SK-N-SH treated with all-trans-retinoic acid at 6 μM for 48 hours (cell line): ENCODE measurements around the gene LRRC4B.
"Not testable (repeated sequence)": the region's sequence is repeated elsewhere in the genome, so short reads cannot be mapped to it uniquely, and the experiment has no call there.

Experiments used
- ATAC-seq: fragments of 200-7000 bp; cut with Tn5 transposase; 3 replicates; pipeline ENCODE4 v1.9.1; 2020; ENCODE audit warnings: mild to moderate bottlenecking, moderate library complexity
- BACH2 ChIP-seq: fragments of 250-450 bp; sonication (Bioruptor Pico); IDR thresholded peaks from 2 replicates; pipeline ENCODE4 v1.9.0; 2021; ENCODE audit warnings: mild to moderate bottlenecking, borderline replicate concordance
- CREB5 ChIP-seq: fragments of 250-450 bp; sonication (Bioruptor Pico); IDR thresholded peaks from 2 replicates; pipeline ENCODE4 v1.5.1; 2020; ENCODE audit warnings: low read depth, mild to moderate bottlenecking, moderate library complexity
- CSDC2 ChIP-seq: fragments of 250-450 bp; sonication (Bioruptor Pico); IDR thresholded peaks from 2 replicates; pipeline ENCODE4 v1.5.0; 2020; ENCODE audit warnings: mild to moderate bottlenecking, moderate library complexity
- CSRNP3 ChIP-seq: fragments of 250-450 bp; sonication (Bioruptor Pico); IDR thresholded peaks from 2 replicates; pipeline ENCODE4 v1.5.1; 2021; ENCODE audit warnings: mild to moderate bottlenecking, moderate library complexity
- ESRRG ChIP-seq: fragments of 250-450 bp; sonication (Bioruptor Pico); IDR thresholded peaks from 2 replicates; pipeline ENCODE4 v1.6.1; 2021; ENCODE audit warnings: mild to moderate bottlenecking
- GLIS3 ChIP-seq: fragments of 250-450 bp; sonication (Bioruptor Pico); IDR thresholded peaks from 2 replicates; pipeline ENCODE4 v1.5.0; 2020; ENCODE audit warnings: mild to moderate bottlenecking, moderate library complexity
- OSR1 ChIP-seq: fragments of 250-450 bp; sonication (Bioruptor Pico); IDR thresholded peaks from 2 replicates; pipeline ENCODE4 v1.8.0; 2022; ENCODE audit warnings: moderate library complexity, mild to moderate bottlenecking, inconsistent platforms
- POU6F1 ChIP-seq: fragments of 250-450 bp; sonication (Bioruptor Pico); IDR thresholded peaks from 2 replicates; pipeline ENCODE4 v1.8.0; 2021; ENCODE audit warnings: low read depth, mild to moderate bottlenecking, moderate library complexity, borderline replicate concordance
- PPARA ChIP-seq: fragments of 250-450 bp; sonication (Bioruptor Pico); IDR thresholded peaks from 2 replicates; pipeline ENCODE4 v1.5.0; 2020; ENCODE audit warnings: mild to moderate bottlenecking, borderline replicate concordance
- RARB ChIP-seq: fragments of 250-450 bp; sonication (Bioruptor Pico); IDR thresholded peaks from 2 replicates; pipeline ENCODE4 v1.8.0; 2021; ENCODE audit warnings: mild to moderate bottlenecking, moderate library complexity
- TCF4 ChIP-seq: fragments of 250-450 bp; sonication (Bioruptor Pico); IDR thresholded peaks from 2 replicates; pipeline ENCODE4 v1.8.0; 2021; ENCODE audit warnings: mild to moderate bottlenecking, moderate library complexity, borderline replicate concordance
- TOX ChIP-seq: fragments of 250-450 bp; sonication (Bioruptor Pico); IDR thresholded peaks from 2 replicates; pipeline ENCODE4 v1.8.0; 2021; ENCODE audit warnings: mild to moderate bottlenecking, moderate library complexity, borderline replicate concordance
- ZFP30 ChIP-seq: fragments of 450-650 bp; formaldehyde crosslinking; IDR thresholded peaks from 2 replicates; pipeline ENCODE4 v1.5.0; 2022; ENCODE audit warnings: mild to moderate bottlenecking, moderate library complexity

Gene LRRC4B

GRCh38 chr19:50580240-50580639 lies 12.0 kb upstream of the LRRC4B start:
- TF ChIP-seq ESRRG (CRISPR knock-in tag) = no peak
- no peak for TF ChIP-seq CSDC2 (CRISPR knock-in tag)
- TF ChIP-seq CREB5 (CRISPR knock-in tag) = no peak
- no peak for TF ChIP-seq ZFP30
- TF ChIP-seq, all 23 proteins: peak for 0
- no peak for ATAC-seq

DNA sequence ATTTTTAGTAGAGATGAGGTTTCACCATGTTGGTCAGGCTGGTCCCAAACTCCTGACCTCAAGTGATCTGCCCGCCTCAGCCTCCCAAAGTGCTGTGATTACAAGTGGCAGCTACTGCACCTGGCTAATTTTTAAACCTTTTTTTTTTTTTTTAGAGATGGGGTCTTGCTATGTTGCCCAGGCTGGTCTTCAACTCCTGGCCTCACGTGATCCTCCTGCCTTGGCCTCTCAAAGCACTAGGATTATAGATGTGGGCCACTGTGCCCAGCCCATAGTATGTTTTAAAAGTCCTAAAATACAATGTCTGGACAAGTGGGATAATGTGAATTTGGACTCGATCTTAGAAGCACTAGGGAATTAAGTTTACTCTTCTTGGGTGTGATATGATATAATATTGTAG lies 8.5 kb upstream of the LRRC4B start:
- not testable (repeated sequence) for ATAC-seq

DNA sequence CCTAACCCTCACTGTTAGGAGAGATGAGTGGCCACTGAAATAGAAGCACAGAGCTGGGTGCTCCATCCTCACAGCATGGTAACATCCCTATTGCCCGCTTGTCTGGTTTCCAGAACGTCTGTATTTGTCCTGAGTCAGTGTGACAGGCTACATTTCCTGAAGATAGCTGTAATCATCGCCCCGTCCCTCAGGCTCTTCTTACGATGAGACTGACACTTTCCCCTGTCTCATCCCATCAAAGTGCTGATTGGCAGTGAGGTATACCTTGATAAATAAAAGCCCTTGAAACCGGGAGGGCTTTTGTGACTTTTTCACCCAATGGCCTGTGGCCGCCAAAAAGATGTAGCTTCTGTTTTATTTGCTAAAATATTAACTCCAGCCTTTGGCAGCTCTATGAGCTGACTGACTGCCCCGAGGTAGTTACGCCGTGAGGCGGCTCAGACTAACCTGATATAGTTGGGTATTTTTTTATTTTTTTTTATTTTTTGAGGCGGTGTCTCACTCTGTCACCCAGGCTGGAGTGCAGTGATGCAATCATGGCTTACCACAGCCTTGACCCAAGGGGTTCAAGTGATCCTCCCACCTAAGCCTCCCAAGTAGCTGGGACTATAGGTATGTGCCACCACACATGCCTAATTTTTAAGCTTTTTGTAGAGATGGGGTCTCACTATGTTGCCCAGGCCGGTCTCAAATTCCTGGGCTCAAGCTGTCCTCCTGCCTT lies 5.7 kb upstream of the LRRC4B start:
- no peak for ATAC-seq
- TF ChIP-seq RARB (CRISPR knock-in tag) (no peak), TOX (no peak), OSR1 (CRISPR knock-in tag) (no peak), GLIS3 (no peak), BACH2 (CRISPR knock-in tag) (no peak), POU6F1 (CRISPR knock-in tag) (no peak), CSRNP3 (CRISPR knock-in tag) (no peak)

DNA sequence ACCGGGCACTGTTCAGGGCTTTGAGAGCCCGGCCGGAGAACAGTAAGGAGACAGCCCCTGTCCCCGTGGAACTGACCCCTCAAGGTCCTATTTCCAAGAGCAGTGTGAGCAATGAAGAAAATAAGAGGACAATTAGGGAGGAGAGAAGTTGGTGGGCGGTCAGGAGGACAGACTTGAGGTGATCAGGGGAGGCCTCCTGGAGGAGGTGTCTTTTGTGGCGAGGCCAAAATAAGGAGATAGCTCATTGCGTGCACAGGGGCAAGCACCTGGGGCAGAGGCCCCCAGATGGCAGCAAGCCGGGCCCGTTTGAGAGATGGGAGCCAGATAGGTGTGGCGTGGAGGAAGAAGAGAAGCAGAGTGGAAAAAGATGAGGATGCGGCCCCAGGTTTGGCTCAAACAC lies 2.8 kb upstream of the LRRC4B start:
- ATAC-seq = no peak
- no peak for TF ChIP-seq PPARA (CRISPR knock-in tag)
- no peak for TF ChIP-seq CREB5 (CRISPR knock-in tag)
- TF ChIP-seq TCF4 (CRISPR knock-in tag) = no peak
- no peak for TF ChIP-seq RARB (CRISPR knock-in tag)

DNA sequence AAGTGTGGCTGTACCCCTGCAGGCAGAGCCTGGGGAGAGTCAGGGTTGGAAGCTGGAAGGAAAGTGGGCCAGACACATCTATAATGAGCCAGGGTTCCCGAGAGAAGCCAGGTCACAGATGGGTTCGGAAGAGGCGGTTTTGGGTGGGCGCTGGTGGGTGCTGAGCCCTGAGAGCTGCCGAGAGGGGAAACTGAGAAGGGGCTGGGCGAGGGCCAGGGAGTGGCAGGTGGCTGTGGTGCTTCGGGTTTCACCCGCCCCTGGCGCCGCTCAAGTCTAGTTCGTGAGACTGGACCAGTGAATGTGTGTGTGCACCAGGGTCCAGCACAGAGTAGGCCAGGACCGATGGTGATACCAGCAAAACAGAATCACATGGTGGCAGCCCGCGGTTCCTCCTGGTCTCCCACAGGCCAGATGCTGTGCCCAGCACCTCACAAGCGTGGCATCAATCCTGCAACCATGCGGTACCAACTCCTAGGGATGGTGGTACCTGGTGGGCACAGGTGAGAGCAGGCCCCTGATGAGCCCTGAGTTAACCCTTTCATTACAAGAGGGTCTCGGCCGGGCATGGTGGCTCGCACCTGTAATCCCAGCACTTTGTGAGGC lies 1.8 kb upstream of the LRRC4B start:
- no peak for ATAC-seq
- no peak for TF ChIP-seq ESRRG (CRISPR knock-in tag)
- TF ChIP-seq CREB5 (CRISPR knock-in tag) = no peak
- no peak for TF ChIP-seq CSRNP3 (CRISPR knock-in tag)
- no peak for TF ChIP-seq PPARA (CRISPR knock-in tag)
- TF ChIP-seq CSDC2 (CRISPR knock-in tag) = no peak
